Midbrain (tissue), 1 donor: ENCODE results near the gene NSFL1C.
A peak's percentile ranks its signal among the peaks of the same experiment; 100 is the strongest.
"Not testable (repeated sequence)": the region's sequence is repeated elsewhere in the genome, so short reads cannot be mapped to it uniquely, and the experiment has no call there.

Source experiments
- DNase-seq: peaks from one replicate; lab custom pipeline; 2025; lab: John Stamatoyannopoulos, UW

Gene NSFL1C

GRCh38 chr20:1423625-1424106 lies 43.0 kb downstream of the NSFL1C start:
- no peak for DNase-seq

GRCh38 chr20:1423206-1423605 lies 43.4 kb downstream of the NSFL1C start:
- no peak for DNase-seq

- DNase-seq = no peak
Observed at GRCh38 chr20:1422753-1423152, 43.9 kb downstream of the NSFL1C start.

- DNase-seq = no peak
Observed at GRCh38 chr20:1420066-1420465, 46.6 kb downstream of the NSFL1C start.

- DNase-seq = no peak
Observed at GRCh38 chr20:1418350-1418749, 48.3 kb downstream of the NSFL1C start.

GRCh38 chr20:1417790-1418189 lies 48.9 kb downstream of the NSFL1C start:
- DNase-seq = no peak

GRCh38 chr20:1417273-1417672 lies 49.4 kb downstream of the NSFL1C start:
- no peak for DNase-seq

- no peak for DNase-seq
Observed at GRCh38 chr20:1415667-1416468, 50.8 kb downstream of the NSFL1C start.

GRCh38 chr20:1414982-1415381 lies 51.7 kb downstream of the NSFL1C start:
- DNase-seq = no peak

- DNase-seq = no peak
Observed at GRCh38 chr20:1405801-1406200, 60.8 kb downstream of the NSFL1C start.

- DNase-seq = no peak
Observed at GRCh38 chr20:1403624-1404023, 63.0 kb downstream of the NSFL1C start.

- no peak for DNase-seq
Observed at GRCh38 chr20:1402149-1402548, 64.5 kb downstream of the NSFL1C start.

- DNase-seq = no peak
Observed at GRCh38 chr20:1401451-1401907, 65.2 kb downstream of the NSFL1C start.

- DNase-seq = not testable (repeated sequence)
Observed at GRCh38 chr20:1399678-1400366, 66.8 kb downstream of the NSFL1C start.

- DNase-seq = not testable (repeated sequence)
Observed at GRCh38 chr20:1398185-1398584, 68.5 kb downstream of the NSFL1C start.

GRCh38 chr20:1397710-1398109 lies 68.9 kb downstream of the NSFL1C start:
- DNase-seq = no peak

GRCh38 chr20:1396702-1397101 lies 69.9 kb downstream of the NSFL1C start:
- no peak for DNase-seq

GRCh38 chr20:1396264-1396663 lies 70.4 kb downstream of the NSFL1C start:
- no peak for DNase-seq

GRCh38 chr20:1394686-1395085 lies 72.0 kb downstream of the NSFL1C start:
- no peak for DNase-seq

GRCh38 chr20:1393507-1393882 lies 73.2 kb downstream of the NSFL1C start:
- DNase-seq = no peak

- peak; percentile 89 for DNase-seq
Observed at GRCh38 chr20:1392693-1393506, 73.7 kb downstream of the NSFL1C start, which contains the start of gene FKBP1A. Gene FKBP1A (minus strand): TSS chr20:1393054. CDS start chr20:1392998, 56 bp downstream.

GRCh38 chr20:1392443-1392692 lies 74.3 kb downstream of the NSFL1C start:
- no peak for DNase-seq
